GM19455 (cell line): ENCODE measurements around the gene DDX41.
"Not testable (repeated sequence)": the region's sequence is repeated elsewhere in the genome, so short reads cannot be mapped to it uniquely, and the experiment has no call there.

Experiments
- ATAC-seq: cut with Tn5 transposase; IDR thresholded peaks from one replicate; pipeline ENCODE4 v1.9.1; 2021; ENCODE audit not compliant: unreplicated experiment

DDX41 gene

GRCh38 chr5:177498013-177498787, 18.6 kb downstream of the DDX41 start:
- ATAC-seq, result no peak

GRCh38 chr5:177497292-177498012, 19.3 kb downstream of the DDX41 start, which contains the start of gene PDLIM7:
PDLIM7 (minus strand) TSS chr5:177497604; CDS start chr5:177496512, 1,092 bp downstream.
- ATAC-seq, result peak; percentile 73

GRCh38 chr5:177496727-177497291, 20.0 kb downstream of the DDX41 start:
- no peak for ATAC-seq

- no peak for ATAC-seq
Measured at GRCh38 chr5:177496070-177496726, 20.6 kb downstream of the DDX41 start.

- no peak for ATAC-seq
Measured at GRCh38 chr5:177495243-177496060, 21.3 kb downstream of the DDX41 start.

GRCh38 chr5:177494346-177495195, 22.2 kb downstream of the DDX41 start:
- no peak for ATAC-seq

GRCh38 chr5:177493795-177494345, 22.9 kb downstream of the DDX41 start:
- ATAC-seq, result no peak

GRCh38 chr5:177492841-177493240, 23.9 kb downstream of the DDX41 start:
- no peak for ATAC-seq

- ATAC-seq, result no peak
Measured at GRCh38 chr5:177491983-177492746, 24.6 kb downstream of the DDX41 start.

- ATAC-seq, result no peak
Measured at GRCh38 chr5:177491429-177491945, 25.3 kb downstream of the DDX41 start.

GRCh38 chr5:177490992-177491391, 25.8 kb downstream of the DDX41 start:
- no peak for ATAC-seq

GRCh38 chr5:177490311-177490991, 26.3 kb downstream of the DDX41 start:
- ATAC-seq, result no peak

GRCh38 chr5:177489119-177489716, 27.5 kb downstream of the DDX41 start:
- ATAC-seq, result no peak

- ATAC-seq, result no peak
Measured at GRCh38 chr5:177487975-177488374, 28.8 kb downstream of the DDX41 start.

GRCh38 chr5:177487144-177487543, 29.6 kb downstream of the DDX41 start:
- no peak for ATAC-seq

GRCh38 chr5:177486256-177486655, 30.5 kb downstream of the DDX41 start:
- ATAC-seq, result no peak

GRCh38 chr5:177485753-177486152, 31.0 kb downstream of the DDX41 start:
- not testable (repeated sequence) for ATAC-seq
